Activated T-helper 2 cell treated with anti-CD3 and anti-CD28 coated beads, Interferon-gamma antibody, Interleukin-2, Interleukin-4, amounts not matched to agents 10 μg/mL and 5 μg/mL and 100 μg/mL, durations not matched to agents 14 hours and 24 hours and 36 hours (primary cell): ENCODE data around the gene CMIP. TPM values are rescaled to one million over a fixed set of nuclear protein-coding genes. Genes with fewer than 3 reads are reported as not detected.
A peak's percentile ranks its signal among the peaks of the same experiment; 100 is the strongest.

Experiments used
- DNase-seq: peaks from one replicate; pipeline ENCODE4 v3.0.0; 2021; ENCODE audit warnings: low spot score
- H3K27ac Mint-ChIP-seq: one replicate; pipeline ENCODE4 v1.8.0; 2021; ENCODE audit warnings: mixed read lengths
- H3K27me3 Mint-ChIP-seq: one replicate; pipeline ENCODE4 v1.8.0; 2021; ENCODE audit warnings: low read depth, mixed read lengths
- H3K36me3 Mint-ChIP-seq: one replicate; pipeline ENCODE4 v1.8.0; 2021; ENCODE audit warnings: low read depth, mixed read lengths
- H3K4me1 Mint-ChIP-seq: one replicate; pipeline ENCODE4 v1.8.0; 2021; ENCODE audit warnings: low read depth, mixed read lengths
- H3K4me3 Mint-ChIP-seq: one replicate; pipeline ENCODE4 v1.8.0; 2021; ENCODE audit warnings: low read depth, mild to moderate bottlenecking, moderate library complexity, mixed read lengths
- H3K9me3 Mint-ChIP-seq: one replicate; pipeline ENCODE4 v1.8.0; 2021; ENCODE audit warnings: mixed read lengths
- intact Hi-C: fragments of 100-400 bp; cut with micrococcal nuclease; formaldehyde crosslinking; loops from one replicate; pipeline ENCODE4 v1.15.1; 2023
- total RNA-seq: library from RNA; stranded (reverse); gene quantifications from 2 replicates; pipeline ENCODE4 v1.2.3, GENCODE V29; 2022

CMIP gene
- total RNA-seq, 1 donor from 2014 or later, result 68.0 TPM

DNA sequence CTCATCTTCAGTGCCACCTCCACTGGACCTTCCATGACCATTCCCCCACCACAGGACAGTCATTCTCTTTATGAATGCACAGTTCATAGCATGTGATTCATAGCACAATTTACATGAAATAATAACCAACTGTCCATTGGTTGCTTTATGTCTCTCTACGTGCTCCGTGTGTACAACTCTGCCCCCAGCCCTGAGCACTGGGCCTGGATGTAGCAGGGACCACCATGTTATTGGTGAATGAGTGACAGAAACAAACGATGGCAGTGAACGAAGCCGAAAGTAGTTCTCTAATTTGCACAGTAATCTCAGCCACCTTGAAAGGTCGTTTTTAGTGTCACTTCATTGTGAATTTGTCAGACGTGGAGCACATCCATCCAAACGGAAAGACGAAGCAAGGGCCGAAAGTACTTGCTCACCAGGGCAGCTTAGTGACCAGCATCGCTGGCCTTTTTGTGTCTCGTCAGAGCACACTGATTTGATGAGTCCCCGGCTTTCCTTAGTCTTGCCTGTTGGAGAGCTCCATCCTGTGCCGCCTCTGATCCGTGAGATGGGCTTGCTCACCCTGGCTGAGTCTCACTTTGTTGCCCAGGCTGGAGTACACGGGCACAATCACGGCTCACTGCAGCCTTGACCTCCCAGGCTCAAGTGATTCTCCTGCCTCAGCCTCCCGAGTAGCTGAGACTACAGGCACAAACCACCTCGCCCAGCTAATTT is 95.3 kb downstream of the CMIP start:
- H3K27ac Mint-ChIP-seq, result no peak overlapping the region
- no peak overlapping the region for H3K4me3 Mint-ChIP-seq
- no peaks in the 10 kb centered on the region for H3K36me3 Mint-ChIP-seq
- no peak for DNase-seq
- intact Hi-C loops, result no loop called here
- peaks cover 13% of the 10 kb centered on the region for H3K4me1 Mint-ChIP-seq
- no peaks in the 10 kb centered on the region for H3K9me3 Mint-ChIP-seq
- no peaks in the 10 kb centered on the region for H3K27me3 Mint-ChIP-seq

DNA sequence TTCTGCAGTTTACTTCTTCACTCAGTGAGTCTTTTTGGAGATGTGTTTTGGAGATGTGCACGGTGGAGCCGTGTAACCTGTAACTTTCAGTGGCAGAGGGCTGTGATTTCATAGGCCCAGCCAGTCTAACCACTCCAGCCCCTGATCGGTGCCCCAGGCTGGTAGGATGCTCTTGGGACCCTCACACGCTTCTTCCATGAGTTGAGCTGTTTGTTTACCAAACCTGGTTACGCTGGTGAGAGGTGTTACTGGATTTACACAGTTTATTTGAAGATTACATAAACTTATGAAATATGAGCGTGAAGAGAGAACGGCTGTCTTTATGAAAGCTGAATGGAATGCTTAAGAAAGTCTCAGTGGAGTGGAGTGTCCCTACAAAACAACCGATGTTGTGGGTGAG is 96.7 kb downstream of the CMIP start:
- intact Hi-C loops, result no loop called here
- H3K4me1 Mint-ChIP-seq, result peaks cover 21% of the 10 kb centered on the region
- no peak overlapping the region for H3K4me3 Mint-ChIP-seq
- no peak overlapping the region for H3K27ac Mint-ChIP-seq
- H3K9me3 Mint-ChIP-seq, result no peaks in the 10 kb centered on the region
- H3K27me3 Mint-ChIP-seq, result no peaks in the 10 kb centered on the region
- no peak for DNase-seq
- H3K36me3 Mint-ChIP-seq, result no peaks in the 10 kb centered on the region

DNA sequence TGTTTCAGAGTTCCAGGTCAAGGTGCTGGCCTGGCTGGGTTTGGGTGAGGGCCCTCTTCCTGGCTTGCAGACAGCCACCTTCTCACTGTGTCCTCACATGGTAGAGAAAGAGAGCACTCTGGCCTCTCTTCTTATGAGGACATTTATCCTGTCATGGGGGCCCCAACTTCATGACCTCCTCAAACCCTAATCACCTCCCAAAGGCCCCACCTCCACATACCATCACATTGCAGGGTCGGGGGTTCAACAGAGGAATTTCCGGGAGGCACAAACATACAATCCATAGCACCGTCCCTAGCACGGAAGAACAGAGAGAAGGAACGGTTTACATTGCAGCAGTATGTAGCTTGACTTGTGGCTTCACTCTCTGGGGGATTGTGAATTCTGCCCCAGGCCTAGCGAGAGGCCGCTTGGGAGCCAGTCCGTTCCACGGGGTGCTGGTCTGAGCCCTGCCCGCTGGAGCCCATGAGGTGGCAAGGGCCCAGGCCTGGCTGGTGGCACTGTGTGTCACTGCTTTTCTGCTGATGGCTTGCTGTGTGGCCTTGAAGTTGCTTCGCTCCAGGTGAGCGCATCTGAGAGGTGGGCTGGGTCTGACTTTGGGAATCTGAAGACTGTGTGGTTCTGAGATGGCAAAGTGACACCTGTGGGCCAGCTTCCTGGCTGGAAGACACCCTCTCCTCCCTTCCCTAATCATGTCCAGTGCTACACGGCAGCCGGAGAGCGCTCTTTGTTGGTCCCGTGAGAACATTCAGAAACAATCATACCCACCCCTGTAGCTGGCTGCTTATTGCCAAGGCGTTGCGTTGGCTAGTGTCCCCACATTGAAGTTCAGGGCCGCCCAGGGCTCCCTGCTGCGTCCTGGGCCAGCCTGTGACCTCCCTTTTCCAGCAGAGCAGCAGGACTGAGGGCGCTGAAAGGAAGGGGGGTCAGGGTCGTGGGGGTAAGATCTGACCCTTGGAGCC is 98.3 kb downstream of the CMIP start:
- no peaks in the 10 kb centered on the region for H3K27me3 Mint-ChIP-seq
- intact Hi-C loops, result no loop called here
- no peaks in the 10 kb centered on the region for H3K36me3 Mint-ChIP-seq
- no peak for DNase-seq
- no peak overlapping the region for H3K4me3 Mint-ChIP-seq
- no peak overlapping the region for H3K27ac Mint-ChIP-seq
- no peaks in the 10 kb centered on the region for H3K9me3 Mint-ChIP-seq
- H3K4me1 Mint-ChIP-seq, result peaks cover 23% of the 10 kb centered on the region

DNA sequence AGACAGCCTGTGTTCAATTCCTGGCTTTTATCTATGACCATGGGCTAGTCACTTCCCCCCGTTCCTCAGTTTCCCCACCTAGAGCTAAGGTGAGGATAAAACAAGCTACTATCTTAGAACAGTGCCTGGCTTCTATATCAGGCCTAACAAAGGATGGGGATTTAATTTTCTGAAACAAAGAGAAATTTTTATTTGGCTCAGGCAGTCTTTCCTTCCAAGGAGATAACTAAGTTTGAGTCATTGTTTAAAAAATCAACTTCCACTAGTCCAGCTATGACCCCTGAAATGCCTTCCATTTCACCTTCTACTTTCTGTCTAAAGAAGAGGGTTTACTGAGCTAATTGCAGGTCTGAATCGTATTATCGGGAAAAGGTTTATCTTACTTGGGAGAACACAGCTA is 99.0 kb downstream of the CMIP start:
- intact Hi-C loops, result no loop called here
- Mint-ChIP-seq H3K9me3 (no peaks in the 10 kb centered on the region), H3K27me3 (no peaks in the 10 kb centered on the region), H3K4me1 (peaks cover 23% of the 10 kb centered on the region), H3K27ac (no peak overlapping the region), H3K4me3 (no peak overlapping the region), H3K36me3 (no peaks in the 10 kb centered on the region)
- DNase-seq, result no peak

DNA sequence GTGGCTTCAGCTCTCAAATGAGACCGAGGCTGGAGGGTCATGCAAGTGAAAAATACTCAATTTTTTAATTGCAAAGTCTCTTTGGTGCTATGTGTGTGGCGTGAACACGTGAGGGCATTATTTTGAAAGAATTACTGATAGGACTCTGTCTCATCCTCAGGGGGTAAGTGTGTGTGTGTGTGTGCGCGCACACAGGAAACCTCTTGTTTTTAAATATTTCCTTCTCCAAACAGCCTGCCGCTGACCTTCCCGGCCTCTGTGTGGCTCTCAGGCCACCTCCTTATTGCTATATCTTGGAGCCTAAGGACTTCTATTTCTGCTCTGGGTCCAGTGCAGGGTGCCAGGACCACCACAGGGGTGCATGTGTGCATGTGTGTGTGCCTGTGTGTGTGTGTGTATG is 99.7 kb downstream of the CMIP start:
- DNase-seq, result no peak
- Mint-ChIP-seq H3K36me3 (no peaks in the 10 kb centered on the region), H3K4me3 (no peak overlapping the region), H3K27ac (no peak overlapping the region), H3K9me3 (no peaks in the 10 kb centered on the region), H3K27me3 (no peaks in the 10 kb centered on the region), H3K4me1 (peaks cover 26% of the 10 kb centered on the region)
- intact Hi-C loops, result no loop called here

DNA sequence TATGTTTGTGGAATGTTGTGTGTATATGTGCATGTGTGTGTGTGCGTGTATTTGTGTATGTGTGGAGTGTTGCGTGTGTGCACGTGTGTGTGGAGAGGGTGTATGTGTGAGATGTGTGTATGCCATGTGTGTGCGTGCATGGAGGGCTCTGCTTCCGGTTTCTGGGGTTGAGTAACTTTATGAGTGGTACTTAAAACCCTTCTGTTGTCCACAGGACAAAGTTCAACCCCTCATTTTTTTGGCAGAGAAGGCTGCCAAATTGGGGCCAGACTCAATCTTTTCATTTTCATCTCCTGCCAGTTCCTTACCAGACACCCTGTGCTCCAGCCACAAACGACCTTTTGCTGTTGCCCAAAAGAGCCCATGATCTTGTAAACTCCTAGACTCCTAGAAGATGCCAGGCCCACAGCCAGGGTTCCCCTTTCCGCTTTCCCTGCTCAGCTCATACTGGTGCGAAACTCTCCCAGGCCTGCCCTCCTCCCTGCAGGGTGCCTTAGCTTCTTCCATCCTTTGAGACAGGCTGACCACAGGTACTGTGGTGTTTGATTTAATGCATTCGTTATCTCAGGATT is 100.2 kb downstream of the CMIP start:
- H3K9me3 Mint-ChIP-seq, result no peaks in the 10 kb centered on the region

DNA sequence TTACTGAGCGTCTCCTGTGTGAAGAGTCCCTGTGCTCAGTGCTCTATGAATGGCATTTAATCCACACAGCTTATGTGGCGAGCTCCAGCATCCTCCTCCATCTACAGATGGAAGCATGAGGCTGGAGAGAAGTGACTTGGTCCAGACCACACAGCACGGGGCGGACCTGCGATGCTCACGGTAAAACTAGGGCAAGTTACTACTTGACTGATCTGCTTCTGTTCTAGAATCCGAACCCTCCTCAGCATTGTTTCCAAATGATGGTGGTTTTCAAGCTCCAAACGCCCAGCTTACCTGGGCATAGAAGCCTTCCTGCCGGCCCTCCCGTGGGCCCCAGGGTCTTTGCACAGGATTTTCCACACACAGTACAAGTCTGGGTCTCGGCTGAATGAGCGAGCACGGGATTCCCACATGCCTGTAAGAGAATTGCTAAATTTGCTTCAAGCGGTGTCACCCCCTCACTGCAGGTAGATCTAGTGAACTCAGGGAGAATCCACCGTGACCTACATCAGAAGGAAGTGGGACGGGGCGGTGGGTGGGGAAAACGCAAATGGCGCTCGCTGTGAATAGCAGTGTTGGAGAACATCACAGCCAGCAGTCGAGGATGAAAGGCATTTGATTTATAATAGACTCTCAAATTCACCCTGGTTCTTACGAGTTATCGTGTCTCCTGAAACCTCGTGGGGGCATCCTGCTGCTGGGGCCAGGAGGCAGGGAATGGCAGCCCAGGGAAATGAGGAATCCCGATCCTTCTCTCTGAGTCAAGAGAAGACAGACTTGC is 101.1 kb downstream of the CMIP start:
- intact Hi-C loops, result no loop called here
- Mint-ChIP-seq H3K9me3 (no peaks in the 10 kb centered on the region), H3K4me3 (no peak overlapping the region), H3K27me3 (no peaks in the 10 kb centered on the region), H3K4me1 (peaks cover 32% of the 10 kb centered on the region), H3K27ac (no peak overlapping the region), H3K36me3 (no peaks in the 10 kb centered on the region)
- DNase-seq, result no peak

More for the DNA sequence above, 100.2 kb downstream of the CMIP start:
- intact Hi-C loops, result no loop called here
- H3K27me3 Mint-ChIP-seq, result no peaks in the 10 kb centered on the region
- no peak overlapping the region for H3K4me3 Mint-ChIP-seq
- DNase-seq, result no peak
- H3K4me1 Mint-ChIP-seq, result peaks cover 27% of the 10 kb centered on the region
- H3K27ac Mint-ChIP-seq, result peak overlapping the region; percentile 23
- no peaks in the 10 kb centered on the region for H3K36me3 Mint-ChIP-seq

DNA sequence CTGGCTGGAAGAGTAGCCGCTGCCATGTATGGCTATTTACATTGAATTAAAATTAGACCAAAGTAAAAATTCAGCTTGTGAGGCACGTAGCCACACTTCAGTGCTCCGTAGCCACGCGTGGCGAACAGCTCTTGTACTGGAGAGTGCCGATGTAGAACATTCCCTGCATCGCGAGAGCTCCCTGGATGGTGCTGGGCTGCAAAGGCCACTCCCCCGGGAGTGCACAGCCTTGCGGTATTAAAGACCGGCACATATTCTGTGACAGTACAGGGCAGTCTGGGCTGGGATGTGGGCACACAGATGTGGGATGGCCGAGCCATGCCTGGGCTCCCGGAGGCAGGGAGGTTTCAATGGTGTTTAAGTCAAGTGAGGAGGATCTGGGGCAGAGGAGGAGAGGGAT is 102.2 kb downstream of the CMIP start:
- no peaks in the 10 kb centered on the region for H3K36me3 Mint-ChIP-seq
- H3K27me3 Mint-ChIP-seq, result no peaks in the 10 kb centered on the region
- H3K9me3 Mint-ChIP-seq, result no peaks in the 10 kb centered on the region
- intact Hi-C loops, result no loop called here
- no peak overlapping the region for H3K4me3 Mint-ChIP-seq
- no peak for DNase-seq
- peaks cover 37% of the 10 kb centered on the region for H3K4me1 Mint-ChIP-seq
- no peak overlapping the region for H3K27ac Mint-ChIP-seq

DNA sequence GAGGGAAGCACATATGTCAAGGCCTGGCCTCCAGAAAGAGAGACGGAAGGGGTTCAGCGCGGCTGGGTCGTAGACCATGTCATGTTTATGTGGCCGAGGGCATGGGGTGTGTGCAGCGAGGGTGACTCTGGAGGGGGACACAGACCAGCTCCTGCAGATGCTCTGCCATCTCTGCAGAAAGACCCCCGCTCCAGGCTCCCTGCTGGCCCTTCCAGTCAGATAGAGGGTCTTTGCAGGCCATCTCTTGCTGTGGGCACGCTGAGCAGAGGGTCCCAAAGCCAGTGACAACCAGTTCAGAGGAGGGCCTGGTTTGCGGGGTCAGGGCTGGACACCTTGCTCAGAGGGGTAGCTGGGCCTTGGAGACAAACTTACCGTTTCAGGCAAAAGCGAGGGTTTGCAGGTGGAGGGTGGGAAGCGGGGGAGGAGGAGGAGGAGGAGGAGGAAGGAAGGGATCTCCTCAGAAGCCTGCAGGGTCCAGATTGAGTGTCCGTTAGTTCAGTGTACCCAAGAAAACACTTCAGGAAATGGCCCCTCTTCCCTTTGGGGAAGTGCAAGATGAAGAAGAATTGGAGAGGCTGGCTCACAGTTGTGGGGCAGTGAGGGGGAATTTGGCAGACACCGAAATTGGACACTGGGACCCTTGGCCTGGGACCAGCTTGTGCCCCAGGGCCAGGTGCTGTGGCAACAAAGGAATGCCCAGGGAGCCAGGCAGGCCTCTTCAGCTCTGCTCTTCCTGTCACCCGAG is 102.8 kb downstream of the CMIP start:
- no peaks in the 10 kb centered on the region for H3K27me3 Mint-ChIP-seq
- no peak overlapping the region for H3K27ac Mint-ChIP-seq
- no peaks in the 10 kb centered on the region for H3K36me3 Mint-ChIP-seq
- H3K4me3 Mint-ChIP-seq, result no peak overlapping the region
- H3K9me3 Mint-ChIP-seq, result no peaks in the 10 kb centered on the region
- intact Hi-C loops, result no loop called here
- no peak for DNase-seq
- H3K4me1 Mint-ChIP-seq, result peaks cover 37% of the 10 kb centered on the region

DNA sequence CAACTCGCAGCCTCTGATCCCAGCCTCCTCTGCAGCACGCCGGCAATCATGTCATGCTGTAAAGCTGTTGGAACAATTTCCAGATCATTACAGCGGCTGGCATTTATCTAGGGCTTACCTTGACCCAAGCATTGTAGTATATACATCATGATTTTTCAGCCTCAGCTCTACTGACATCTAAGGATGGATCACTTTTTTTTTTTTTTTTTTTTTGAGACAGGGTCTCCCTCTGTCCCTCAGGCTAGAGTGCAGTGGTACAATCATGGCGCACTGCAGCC is 103.3 kb downstream of the CMIP start:
- intact Hi-C loops, result no loop called here
- H3K4me1 Mint-ChIP-seq, result peaks cover 41% of the 10 kb centered on the region
- H3K9me3 Mint-ChIP-seq, result no peaks in the 10 kb centered on the region
- no peak overlapping the region for H3K27ac Mint-ChIP-seq
- H3K27me3 Mint-ChIP-seq, result no peaks in the 10 kb centered on the region
- no peak for DNase-seq
- H3K36me3 Mint-ChIP-seq, result no peaks in the 10 kb centered on the region
- H3K4me3 Mint-ChIP-seq, result no peak overlapping the region

DNA sequence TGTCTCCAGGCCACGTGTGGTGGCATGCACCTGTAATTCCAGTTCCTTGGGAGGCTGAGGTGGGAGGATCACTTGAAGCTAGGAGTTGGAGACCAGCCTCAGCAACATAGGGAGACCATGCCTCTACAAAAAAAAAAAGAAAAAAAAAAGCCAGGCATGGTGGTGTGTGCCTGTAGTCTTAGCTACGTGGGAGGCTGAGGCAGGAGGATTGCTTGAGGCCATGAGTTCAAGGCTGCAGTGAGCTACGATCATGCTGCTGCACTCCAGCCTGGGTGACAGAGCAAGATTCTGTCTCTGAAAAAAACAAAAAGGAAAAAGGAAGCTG is 103.9 kb downstream of the CMIP start:
- Mint-ChIP-seq H3K4me1 (peaks cover 46% of the 10 kb centered on the region), H3K27me3 (no peaks in the 10 kb centered on the region), H3K9me3 (no peaks in the 10 kb centered on the region), H3K27ac (no peak overlapping the region), H3K36me3 (no peaks in the 10 kb centered on the region), H3K4me3 (no peak overlapping the region)
- intact Hi-C loops, result no loop called here
- no peak for DNase-seq

DNA sequence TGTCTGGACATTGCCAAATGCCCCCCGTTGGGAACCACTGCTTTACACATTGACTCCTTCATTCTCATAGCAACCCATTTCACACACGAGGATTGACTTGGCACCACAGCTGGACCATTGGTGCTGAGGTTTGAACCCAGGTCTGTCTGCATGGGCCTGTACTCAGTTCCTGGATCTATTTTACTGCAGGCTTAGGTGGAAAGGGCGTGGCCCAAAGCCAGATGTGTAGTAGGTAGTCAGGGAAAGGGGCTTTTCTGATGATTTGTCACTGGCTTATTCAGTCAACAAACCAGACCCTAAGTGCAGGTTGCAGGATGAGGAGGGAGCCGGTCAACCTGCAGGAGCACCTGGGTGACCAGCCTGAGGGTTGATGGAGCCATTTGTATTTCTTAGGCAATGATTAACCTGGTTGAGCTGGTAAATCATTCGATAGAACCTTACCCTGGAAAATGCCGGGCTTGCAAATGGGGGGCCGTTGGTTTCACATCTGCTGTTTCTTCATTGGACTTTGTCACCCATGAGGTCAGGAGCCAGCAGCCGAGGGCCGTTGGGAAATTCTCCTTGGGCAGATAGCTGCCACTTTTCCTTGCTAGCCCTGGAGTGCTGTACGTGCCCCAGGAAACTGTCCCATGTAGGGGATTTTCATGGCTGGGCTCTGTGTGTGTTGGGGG is 104.4 kb downstream of the CMIP start:
- no peak for DNase-seq
- peaks cover 45% of the 10 kb centered on the region for H3K4me1 Mint-ChIP-seq

More for the DNA sequence above, 104.4 kb downstream of the CMIP start:
- Mint-ChIP-seq H3K4me3 (no peak overlapping the region), H3K27me3 (no peaks in the 10 kb centered on the region), H3K36me3 (no peaks in the 10 kb centered on the region), H3K27ac (no peak overlapping the region), H3K9me3 (no peaks in the 10 kb centered on the region)
- intact Hi-C loops, result no loop called here
